Measurements from ENCODE around the gene PNPLA5. TPM values are rescaled to one million over a fixed set of nuclear protein-coding genes. Genes with fewer than 3 reads are reported as not detected.

Gene PNPLA5
- total and polyA plus RNA-seq, 2 of the 13 experiments (the other 11 are each of a cell fraction or from before 2014, with no cell fraction given), result not detected

DNA sequence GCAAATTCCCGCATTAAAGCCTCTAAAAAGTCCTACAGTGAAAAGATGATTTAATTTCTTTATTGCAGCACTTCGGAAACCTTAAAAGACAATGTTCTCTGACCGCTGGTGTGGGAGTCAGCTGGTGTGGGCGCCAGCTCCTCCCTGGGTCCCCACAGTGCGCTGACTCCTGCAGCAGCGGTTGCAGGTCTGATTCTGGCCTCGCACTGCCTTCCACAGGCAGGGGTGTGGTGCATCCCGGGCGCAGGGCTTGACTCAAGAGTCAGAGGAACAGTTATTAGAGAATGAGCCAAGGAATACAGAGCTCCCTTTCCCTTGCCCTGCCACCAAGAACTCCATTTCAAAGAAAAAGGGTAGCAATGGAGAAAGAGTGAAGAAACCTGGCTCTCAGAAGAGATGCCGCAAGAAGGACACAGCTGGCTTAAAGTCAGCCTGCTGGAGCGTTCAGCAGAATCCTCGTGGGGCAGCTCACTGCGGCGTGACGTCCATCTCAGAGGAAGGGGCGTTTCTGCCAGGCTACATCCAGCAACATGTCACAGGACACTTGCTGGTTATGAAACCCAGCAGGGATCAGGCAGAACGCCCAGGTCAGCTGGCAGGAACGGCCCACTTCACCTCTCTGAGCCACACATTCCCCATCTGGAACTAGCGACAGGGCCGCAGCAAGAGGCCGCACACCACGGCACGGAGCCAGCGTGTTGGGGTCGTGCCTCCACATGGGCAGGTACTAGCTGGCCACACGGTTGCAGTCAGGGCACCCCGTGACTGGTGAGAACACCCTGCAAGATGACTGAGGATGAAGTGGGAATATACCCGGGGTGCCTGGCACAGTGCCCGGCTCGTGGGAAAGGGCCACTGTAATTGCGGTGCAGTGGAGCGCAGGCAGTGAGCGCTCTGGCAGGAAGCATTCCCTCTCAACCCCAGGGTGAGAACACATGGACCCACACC, 61.6 kb downstream of the PNPLA5 start:
- FAIRE-seq, result no peak
- Histone ChIP-seq H3K79me2 (ENCODE audit: insufficient read depth, low read length) (no peaks in the 10 kb centered on the region), H3K4me1 (ENCODE audit: insufficient read depth, low read length) (no peaks in the 10 kb centered on the region), H3K4me2 (ENCODE audit: low read depth, low read length) (no peak overlapping the region), H3K9me3 (ENCODE audit: low read length) (no peaks in the 10 kb centered on the region), H3K4me3 (replicated peaks in 1 of 3; ENCODE audit: insufficient read depth in 1 of 3, low read depth in 2 of 3, low read length in 3 of 3) (no peak overlapping the region), H3K27me3 (ENCODE audit: control insufficient read depth in 1 of 2, insufficient read depth in 2 of 2, low read length in 2 of 2) (peaks cover 4 to 23% of the 10 kb centered on the region in 2 experiments; a peak in 4 of 5 replicates), H3K9ac (ENCODE audit: insufficient read depth, low read depth, low read length) (no peak overlapping the region), H3K36me3 (replicated peaks in 1 of 2; ENCODE audit: control insufficient read depth in 1 of 2, insufficient read depth in 2 of 2, low read length in 2 of 2) (no peaks in the 10 kb centered on the region), H2AFZ (ENCODE audit: low read length) (no peak overlapping the region), H3K27ac (ENCODE audit: extremely low read length, insufficient read depth, low read length) (no peak overlapping the region), H4K20me1 (ENCODE audit: insufficient read depth, low read length) (peaks cover 2% of the 10 kb centered on the region; the same call in 1 of the 2 replicates)
- no peak for ATAC-seq
- no TSS peak for BruUV-seq (replicated peaks)
- intact Hi-C loops (cut with micrococcal nuclease; ENCODE audit: unreplicated experiment), result no loop called here
- WGBS (ENCODE audit: low lambda C conversion rate), result 13% methylated on average over 13 of the region's 33 CpGs
- in situ Hi-C loops (cut with HindIII; ENCODE audit: extremely low pct_ligation_motif_present, low pct_unique_long_range_greater_than_20kb), result no loop called here
- ChIA-PET POLR2A (no interaction called here), CTCF (ENCODE audit: low intra/inter-chr PET ratio, low total read pairs) (no interaction called here)
- no peak for DNase-seq (ENCODE audit: low spot score)
- TF ChIP-seq ZNF564 (CRISPR knock-in tag; IDR thresholded peaks at IDR 0.05) (no peak), ZNF367 (CRISPR knock-in tag; IDR thresholded peaks at IDR 0.05; ENCODE audit: borderline replicate concordance) (no peak), ZFP37 (CRISPR knock-in tag; IDR thresholded peaks at IDR 0.05; ENCODE audit: borderline replicate concordance) (no peak), ZBTB7A (CRISPR knock-in tag; IDR thresholded peaks at IDR 0.05) (no peak), CEBPG (CRISPR knock-in tag; IDR thresholded peaks at IDR 0.05) (no peak), MEIS1 (CRISPR knock-in tag; IDR thresholded peaks at IDR 0.05; ENCODE audit: borderline replicate concordance) (no peak), TAF15 (IDR thresholded peaks at IDR 0.05; ENCODE audit: low read depth, low read length, poor library complexity, severe bottlenecking) (no peak), ZNF629 (CRISPR knock-in tag; conservative IDR thresholded peaks at IDR 0.05) (no peak), FOXO1 (CRISPR knock-in tag; IDR thresholded peaks at IDR 0.05) (no peak), ZNF598 (CRISPR knock-in tag; IDR thresholded peaks at IDR 0.05; ENCODE audit: borderline replicate concordance) (no peak), ZNF343 (CRISPR knock-in tag; IDR thresholded peaks at IDR 0.05) (no peak), AGO2 (optimal IDR thresholded peaks at IDR 0.05; ENCODE audit: low read depth, low read length) (no peak), GLI4 (CRISPR knock-in tag; IDR thresholded peaks at IDR 0.05; ENCODE audit: borderline replicate concordance) (no peak)
- TF ChIP-seq, protein P1, sequence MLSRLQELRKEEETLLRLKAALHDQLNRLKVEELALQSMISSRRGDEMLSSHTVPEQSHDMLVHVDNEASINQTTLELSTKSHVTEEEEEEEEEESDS (CRISPR knock-in tag; IDR thresholded peaks at IDR 0.05; ENCODE audit: borderline replicate concordance), result no peak
- TF ChIP-seq, protein P2, sequence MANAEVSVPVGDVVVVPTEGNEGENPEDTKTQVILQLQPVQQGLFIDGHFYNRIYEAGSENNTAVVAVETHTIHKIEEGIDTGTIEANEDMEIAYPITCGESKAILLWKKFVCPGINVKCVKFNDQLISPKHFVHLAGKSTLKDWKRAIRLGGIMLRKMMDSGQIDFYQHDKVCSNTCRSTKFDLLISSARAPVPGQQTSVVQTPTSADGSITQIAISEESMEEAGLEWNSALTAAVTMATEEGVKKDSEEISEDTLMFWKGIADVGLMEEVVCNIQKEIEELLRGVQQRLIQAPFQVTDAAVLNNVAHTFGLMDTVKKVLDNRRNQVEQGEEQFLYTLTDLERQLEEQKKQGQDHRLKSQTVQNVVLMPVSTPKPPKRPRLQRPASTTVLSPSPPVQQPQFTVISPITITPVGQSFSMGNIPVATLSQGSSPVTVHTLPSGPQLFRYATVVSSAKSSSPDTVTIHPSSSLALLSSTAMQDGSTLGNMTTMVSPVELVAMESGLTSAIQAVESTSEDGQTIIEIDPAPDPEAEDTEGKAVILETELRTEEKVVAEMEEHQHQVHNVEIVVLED (CRISPR knock-in tag; IDR thresholded peaks at IDR 0.05; ENCODE audit: borderline replicate concordance), result no peak
- TF ChIP-seq, protein P3, sequence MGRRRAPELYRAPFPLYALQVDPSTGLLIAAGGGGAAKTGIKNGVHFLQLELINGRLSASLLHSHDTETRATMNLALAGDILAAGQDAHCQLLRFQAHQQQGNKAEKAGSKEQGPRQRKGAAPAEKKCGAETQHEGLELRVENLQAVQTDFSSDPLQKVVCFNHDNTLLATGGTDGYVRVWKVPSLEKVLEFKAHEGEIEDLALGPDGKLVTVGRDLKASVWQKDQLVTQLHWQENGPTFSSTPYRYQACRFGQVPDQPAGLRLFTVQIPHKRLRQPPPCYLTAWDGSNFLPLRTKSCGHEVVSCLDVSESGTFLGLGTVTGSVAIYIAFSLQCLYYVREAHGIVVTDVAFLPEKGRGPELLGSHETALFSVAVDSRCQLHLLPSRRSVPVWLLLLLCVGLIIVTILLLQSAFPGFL (CRISPR knock-in tag; IDR thresholded peaks at IDR 0.05), result no peak
- TF ChIP-seq, protein P4, sequence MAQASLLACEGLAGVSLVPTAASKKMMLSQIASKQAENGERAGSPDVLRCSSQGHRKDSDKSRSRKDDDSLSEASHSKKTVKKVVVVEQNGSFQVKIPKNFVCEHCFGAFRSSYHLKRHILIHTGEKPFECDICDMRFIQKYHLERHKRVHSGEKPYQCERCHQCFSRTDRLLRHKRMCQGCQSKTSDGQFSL (CRISPR knock-in tag; IDR thresholded peaks at IDR 0.05), result no peak
- TF ChIP-seq, protein P5, sequence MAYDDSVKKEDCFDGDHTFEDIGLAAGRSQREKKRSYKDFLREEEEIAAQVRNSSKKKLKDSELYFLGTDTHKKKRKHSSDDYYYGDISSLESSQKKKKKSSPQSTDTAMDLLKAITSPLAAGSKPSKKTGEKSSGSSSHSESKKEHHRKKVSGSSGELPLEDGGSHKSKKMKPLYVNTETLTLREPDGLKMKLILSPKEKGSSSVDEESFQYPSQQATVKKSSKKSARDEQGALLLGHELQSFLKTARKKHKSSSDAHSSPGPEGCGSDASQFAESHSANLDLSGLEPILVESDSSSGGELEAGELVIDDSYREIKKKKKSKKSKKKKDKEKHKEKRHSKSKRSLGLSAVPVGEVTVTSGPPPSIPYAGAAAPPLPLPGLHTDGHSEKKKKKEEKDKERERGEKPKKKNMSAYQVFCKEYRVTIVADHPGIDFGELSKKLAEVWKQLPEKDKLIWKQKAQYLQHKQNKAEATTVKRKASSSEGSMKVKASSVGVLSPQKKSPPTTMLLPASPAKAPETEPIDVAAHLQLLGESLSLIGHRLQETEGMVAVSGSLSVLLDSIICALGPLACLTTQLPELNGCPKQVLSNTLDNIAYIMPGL (CRISPR knock-in tag; IDR thresholded peaks at IDR 0.05; ENCODE audit: borderline replicate concordance in 1 of 2, low read depth in 1 of 2), result no peak

Data from HepG2 (cell line).